H1 (cell line): ENCODE measurements around the gene PSAP. TPM values are rescaled to one million over a fixed set of nuclear protein-coding genes. Genes with fewer than 3 reads are reported as not detected.

Experiments
- CTCF ChIA-PET: fragments of 300-600 bp; sonication (Branson Sonifier 250); formaldehyde crosslinking; loops from one replicate; lab custom pipeline; 2021; ENCODE audit not compliant: partially characterized antibody; lab: Charles Lee
- POLR2A ChIA-PET: fragments of 300-600 bp; sonication (Branson Sonifier 250); formaldehyde crosslinking; loops from one replicate; lab custom pipeline; 2021; ENCODE audit warnings: inconsistent platforms; ENCODE audit not compliant: partially characterized antibody; lab: Charles Lee
- DNase-seq, 2 experiments: peaks; one replicate each; pipeline versions ENCODE4 v3.0.0 to v3.0.0-alpha.2; 2010 to 2022; ENCODE audit warnings: low spot score in 2 of 2, low read depth in 1 of 2, mixed read lengths in 1 of 2
- FAIRE-seq: peaks from 2 replicates; lab custom pipeline; 2011; peaks lifted over from hg19 to GRCh38; lab: Jason Lieb, UNC
- H2AFZ ChIP-seq: 2 replicates; pipeline ENCODE4 v1.8.1; 2012; ENCODE audit warnings: low read length, inconsistent platforms
- H2AK5ac ChIP-seq: 2 replicates; pipeline ENCODE4 v1.6.1; 2013; ENCODE audit warnings: low read depth, low read length
- H2BK120ac ChIP-seq: replicated peaks from 2 replicates; pipeline ENCODE3; 2013; ENCODE audit warnings: low read depth, low read length, inconsistent platforms
- H2BK12ac ChIP-seq: 2 replicates; pipeline ENCODE4 v1.6.1; 2013; ENCODE audit warnings: low read depth, low read length
- H2BK15ac ChIP-seq: 2 replicates; pipeline ENCODE4 v1.6.1; 2013; ENCODE audit warnings: low read length
- H2BK20ac ChIP-seq: 2 replicates; pipeline ENCODE4 v1.6.1; 2013; ENCODE audit warnings: low read length
- H2BK5ac ChIP-seq: 2 replicates; pipeline ENCODE4 v1.6.1; 2013; ENCODE audit warnings: low read depth, low read length
- H3K14ac ChIP-seq: 2 replicates; pipeline ENCODE4 v1.6.1; 2013; ENCODE audit warnings: inconsistent platforms; ENCODE audit not compliant: insufficient read length
- H3K18ac ChIP-seq: 2 replicates; pipeline ENCODE4 v1.6.1; 2013; ENCODE audit warnings: low read length; ENCODE audit errors: extremely low read depth
- H3K23ac ChIP-seq: 2 replicates; pipeline ENCODE4 v1.6.1; 2013; ENCODE audit warnings: inconsistent platforms; ENCODE audit not compliant: insufficient read length
- H3K23me2 ChIP-seq: 2 replicates; pipeline ENCODE4 v1.6.1; 2013; ENCODE audit warnings: low read depth, low read length
- H3K27ac ChIP-seq: 2 replicates; pipeline ENCODE4 v1.6.1; 2011; ENCODE audit warnings: low read depth, low read length, inconsistent platforms
- H3K27me3 ChIP-seq, 4 experiments: replicated peaks in 1 of 4; 1 replicate in 1 of 4; 2 replicates in 3 of 4; pipeline versions ENCODE4 v1.6.1 to v1.8.1; 2011 to 2013; ENCODE audit warnings: low read length in 3 of 4, mild to moderate bottlenecking in 3 of 4, inconsistent platforms in 2 of 4, mixed read lengths in 2 of 4, moderate library complexity in 1 of 4; ENCODE audit not compliant: control insufficient read depth in 3 of 4, insufficient read depth in 3 of 4; ENCODE audit errors: extremely low read depth in 1 of 4
- H3K36me3 ChIP-seq, 4 experiments: 2 replicates each; pipeline versions ENCODE4 v1.6.1 to v1.8.1; 2011 to 2013; ENCODE audit warnings: mild to moderate bottlenecking in 4 of 4, low read length in 3 of 4, moderate library complexity in 2 of 4, control low read depth in 1 of 4, inconsistent platforms in 1 of 4; ENCODE audit not compliant: insufficient read depth in 4 of 4, control insufficient read depth in 2 of 4
- H3K4ac ChIP-seq: replicated peaks from 2 replicates; pipeline ENCODE3; 2013; ENCODE audit warnings: low read length, low read depth, mixed read lengths, inconsistent platforms; ENCODE audit not compliant: insufficient read length
- H3K4me1 ChIP-seq, 4 experiments: replicated peaks in 1 of 4; 1 replicate in 1 of 4; 2 replicates in 3 of 4; pipeline versions ENCODE4 v1.6.1 to v1.8.1; 2011 to 2013; ENCODE audit warnings: low read length in 3 of 4, inconsistent platforms in 2 of 4, mixed read lengths in 1 of 4; ENCODE audit not compliant: insufficient read depth in 4 of 4, control insufficient read depth in 3 of 4
- H3K4me2 ChIP-seq, 2 experiments: 2 replicates each; pipeline versions ENCODE4 v1.6.1 to v1.8.1; 2011 to 2013; ENCODE audit warnings: low read depth in 2 of 2, low read length in 2 of 2, control low read depth in 1 of 2, inconsistent platforms in 1 of 2, mild to moderate bottlenecking in 1 of 2; ENCODE audit not compliant: insufficient read depth in 1 of 2
- H3K4me3 ChIP-seq, 4 experiments: fragments of 200-600, 300-600 bp in 1 of 4; sonication (generic), shearing (Covaris generic), sonication (Bioruptor Twin) in 1 of 4; 2 replicates each; pipeline versions ENCODE4 v1.5.1 to v1.8.1; 2011 to 2016; ENCODE audit warnings: low read length in 4 of 4, low read depth in 3 of 4, control low read depth in 2 of 4, inconsistent platforms in 2 of 4, mild to moderate bottlenecking in 2 of 4, mixed read lengths in 1 of 4, moderate library complexity in 1 of 4; ENCODE audit not compliant: insufficient read depth in 2 of 4; ENCODE audit errors: extremely low read depth in 1 of 4
- H3K56ac ChIP-seq: replicated peaks from 2 replicates; pipeline ENCODE3; 2013; ENCODE audit warnings: low read depth, mild to moderate bottlenecking, mixed read lengths, low read length, inconsistent platforms; ENCODE audit not compliant: insufficient read length
- H3K79me1 ChIP-seq: 2 replicates; pipeline ENCODE4 v1.6.1; 2013; ENCODE audit warnings: low read depth, low read length, control low read depth
- H3K79me2 ChIP-seq, 2 experiments: 2 replicates each; pipeline versions ENCODE4 v1.6.1 to v1.8.1; 2012 to 2013; ENCODE audit warnings: low read length in 2 of 2, mild to moderate bottlenecking in 2 of 2, inconsistent platforms in 1 of 2; ENCODE audit not compliant: insufficient read depth in 2 of 2, control insufficient read depth in 1 of 2
- H3K9ac ChIP-seq, 4 experiments: replicated peaks in 1 of 4; 1 replicate in 1 of 4; 2 replicates in 3 of 4; pipeline versions ENCODE4 v1.6.1 to v1.8.1; 2011 to 2013; ENCODE audit warnings: low read depth in 3 of 4, low read length in 3 of 4, control low read depth in 2 of 4, mild to moderate bottlenecking in 2 of 4, moderate library complexity in 2 of 4, inconsistent platforms in 1 of 4; ENCODE audit errors: extremely low read depth in 1 of 4
- H3K9me3 ChIP-seq, 2 experiments: 2 replicates each; pipeline versions ENCODE4 v1.6.1 to v1.8.1; 2012 to 2013; ENCODE audit warnings: mild to moderate bottlenecking in 2 of 2, moderate library complexity in 2 of 2, control low read depth in 1 of 2, inconsistent platforms in 1 of 2, low read depth in 1 of 2, low read length in 1 of 2, mixed read lengths in 1 of 2; ENCODE audit not compliant: insufficient read depth in 2 of 2
- H4K20me1 ChIP-seq, 2 experiments: replicated peaks in 1 of 2; 2 replicates each; pipeline versions ENCODE3 to v1.8.1; 2011 to 2013; ENCODE audit warnings: inconsistent platforms in 2 of 2, low read length in 2 of 2, mild to moderate bottlenecking in 1 of 2; ENCODE audit not compliant: insufficient read depth in 2 of 2, control insufficient read depth in 1 of 2
- H4K5ac ChIP-seq: 2 replicates; pipeline ENCODE4 v1.6.1; 2013; ENCODE audit warnings: low read length, low read depth, mixed read lengths, inconsistent platforms; ENCODE audit not compliant: insufficient read length
- H4K8ac ChIP-seq: 2 replicates; pipeline ENCODE4 v1.8.0; 2013; ENCODE audit warnings: mild to moderate bottlenecking, moderate library complexity, low read length, inconsistent platforms; ENCODE audit not compliant: insufficient read depth; ENCODE audit errors: extremely low read depth
- H4K91ac ChIP-seq: replicated peaks from 2 replicates; pipeline ENCODE3; 2013; ENCODE audit warnings: low read length, mixed read lengths, inconsistent platforms; ENCODE audit not compliant: insufficient read length
- GTF2F1 ChIP-seq: IDR thresholded peaks from 2 replicates; pipeline ENCODE4 v1.6.1; 2012; ENCODE audit warnings: low read depth, low read length, improper control_type of control experiment, borderline replicate concordance
- WGBS, 2 experiments: shearing (Covaris generic) in 1 of 2; methylation state at CpG; one replicate each; pipeline versions ENCODE4 v1.1.6 to v1.1.7; 2013 to 2015; ENCODE audit warnings: low lambda C conversion rate in 2 of 2, mixed read lengths in 2 of 2, inconsistent platforms in 1 of 2, low coverage in 1 of 2, missing lambda C conversion rate in 1 of 2; ENCODE audit not compliant: insufficient replicate concordance in 2 of 2, insufficient coverage in 1 of 2, insufficient read length in 1 of 2; ENCODE audit errors: extremely low coverage in 1 of 2, missing lambda C conversion rate in 1 of 2; 5-methylcytosine and 5-hydroxymethylcytosine counted together
- polyA plus RNA-seq, 7 experiments: library from polyadenylated mRNA; depleted of rRNA in 3 of 7; stranded (reverse) in 5 of 7; unstranded in 2 of 7; fragments of >200 nt in 5 of 7; fragments of 200-250 nt in 2 of 7; gene quantifications; 1 replicate in 5 of 7; 2 replicates in 1 of 7; 4 replicates in 1 of 7; pipeline versions ENCODE4 v1.2.1 to v1.2.3, GENCODE V29; 2011 to 2013; ENCODE audit warnings: missing spikeins in 2 of 7, mixed read lengths in 2 of 7
- total RNA-seq: library from RNA; stranded (reverse); fragmentation: NEBNext Ultra II Directional; extraction: Animal tissue kit (Norgen Biotek cat#: 25700); gene quantifications from 2 replicates; pipeline ENCODE4 v1.2.1, GENCODE V29; 2021

PSAP gene
- total and polyA plus RNA-seq, 2 of the 8 experiments (the other 6 are each of a cell fraction or from before 2014, with no cell fraction given) = 386 to 504 TPM

- H3K14ac ChIP-seq = no peak overlapping the region
- no peak overlapping the region for H4K91ac ChIP-seq
- H3K4me3 ChIP-seq = no peak overlapping the region
- no peaks in the 10 kb centered on the region for H3K23me2 ChIP-seq
- POLR2A ChIA-PET = interaction anchor here (0.7 kb wide), 1 partner anchor 8 kb away, joined by 3 read pairs; no protein-coding TSS in a partner anchor
- H2BK12ac ChIP-seq = no peak overlapping the region
- no peak overlapping the region for H2BK5ac ChIP-seq
- no peak overlapping the region for H3K18ac ChIP-seq
- no peak overlapping the region for H3K9ac ChIP-seq
- no peak overlapping the region for H2BK120ac ChIP-seq
- H3K27ac ChIP-seq = no peak overlapping the region
- no peak overlapping the region for H2BK15ac ChIP-seq
- no peak overlapping the region for H2BK20ac ChIP-seq
- no peak for FAIRE-seq
- no peak for TF ChIP-seq GTF2F1
- TF ChIP-seq, all 59 proteins: peak for 0
- H3K79me1 ChIP-seq = no peaks in the 10 kb centered on the region
- no peak overlapping the region for H3K56ac ChIP-seq
- H3K4ac ChIP-seq = no peak overlapping the region
- peaks cover 0 to 15% (median 10%) of the 10 kb centered on the region in 4 experiments; a peak in 6 of 7 replicates for H3K27me3 ChIP-seq
- H3K4me2 ChIP-seq = no peak overlapping the region
- no peak for DNase-seq
- peaks cover 0 to 7% (median 3%) of the 10 kb centered on the region in 4 experiments; a peak in 5 of 7 replicates for H3K4me1 ChIP-seq
- H2AK5ac ChIP-seq = no peak overlapping the region
- no peak overlapping the region for H2AFZ ChIP-seq
- 69% methylated on average over 4 of the region's 4 CpGs; no CpG with 5 or more reads in 1 of the 2 experiments for WGBS, 2 experiments
- H3K36me3 ChIP-seq = no peaks in the 10 kb centered on the region
- H3K9me3 ChIP-seq = no peaks in the 10 kb centered on the region
- H4K8ac ChIP-seq = no peak overlapping the region
- H3K23ac ChIP-seq = no peak overlapping the region
- CTCF ChIA-PET = interaction anchor here (0.6 to 1.5 kb wide), 4 partner anchors 58 to 152 kb away, joined by 3 to 4 read pairs (median 4); no protein-coding TSS in a partner anchor
- H3K79me2 ChIP-seq = no peaks in the 10 kb centered on the region
- H4K5ac ChIP-seq = no peak overlapping the region
- peaks cover 0 to 2% of the 10 kb centered on the region in 2 experiments for H4K20me1 ChIP-seq
Measured at GRCh38 chr10:71804077-71804476, 47.0 kb downstream of the PSAP start.
